Stomach (tissue), 4 donors: ENCODE data around the gene PAGR1.

ENCODE experiments used
- CTCF ChIP-seq, 7 experiments: fragments of 450-650 bp in 4 of 7; fragments of 200-600 bp in 3 of 7; sonication (generic) in 3 of 7; IDR thresholded peaks; one replicate each; pipeline ENCODE4 v1.5.1; 2016 to 2019; ENCODE audit warnings: antibody characterized with exemption in 7 of 7, control low read depth in 2 of 7, mild to moderate bottlenecking in 1 of 7
- EP300 ChIP-seq: sonication (generic); formaldehyde crosslinking; IDR thresholded peaks from one replicate; pipeline ENCODE4 v1.6.1; 2017; ENCODE audit warnings: antibody characterized with exemption
- POLR2A ChIP-seq, 4 donors: fragments of 450-650 bp; IDR thresholded peaks; one replicate each; pipeline ENCODE4 v1.6.1; 2016; ENCODE audit warnings: antibody characterized with exemption in 4 of 4, control low read depth in 2 of 4, mild to moderate bottlenecking in 1 of 4, moderate library complexity in 1 of 4
- POLR2AphosphoS5 ChIP-seq, 3 donors: sonication (generic); formaldehyde crosslinking; IDR thresholded peaks; one replicate each; pipeline ENCODE4 v1.6.1; 2016; ENCODE audit warnings: antibody characterized with exemption in 3 of 3

- TF ChIP-seq POLR2A (IDR thresholded peaks at IDR 0.05), result no peak
- TF ChIP-seq CTCF (IDR thresholded peaks at IDR 0.05), result no peak
- TF ChIP-seq POLR2AphosphoS5 (IDR thresholded peaks at IDR 0.05), result no peak
- TF ChIP-seq EP300, result no peak
Observed at GRCh38 chr16:29818082-29818481, 2.1 kb downstream of the PAGR1 start.
